HG03196 (cell line): Measurements from ENCODE around the gene STC2.

ENCODE experiments used
- ATAC-seq: cut with Tn5 transposase; IDR thresholded peaks from one replicate; pipeline ENCODE4 v1.9.1; 2021; ENCODE audit not compliant: unreplicated experiment

STC2 gene

GRCh38 chr5:173268750-173269432 is 59.3 kb downstream of the STC2 start:
- ATAC-seq: no peak

GRCh38 chr5:173265433-173265832 is 62.8 kb downstream of the STC2 start:
- no peak for ATAC-seq
